NCI-H69 (cell line): Measurements from ENCODE around the gene ZNF518A.
"Not testable (repeated sequence)": the region's sequence is repeated elsewhere in the genome, so short reads cannot be mapped to it uniquely, and the experiment has no call there.

Experiments used
- DNase-seq: peaks from one replicate; lab custom pipeline; 2025; lab: John Stamatoyannopoulos, UW

ZNF518A gene

GRCh38 chr10:96137567-96137966 is 7.5 kb downstream of the ZNF518A start:
- DNase-seq: no peak

GRCh38 chr10:96138102-96138501 is 8.0 kb downstream of the ZNF518A start:
- DNase-seq: no peak

- DNase-seq: no peak
Observed at GRCh38 chr10:96152437-96152836, 22.3 kb downstream of the ZNF518A start.

GRCh38 chr10:96153070-96153469 is 23.0 kb downstream of the ZNF518A start:
- no peak for DNase-seq

GRCh38 chr10:96165726-96166125 is 35.6 kb downstream of the ZNF518A start:
- no peak for DNase-seq

- no peak for DNase-seq
Observed at GRCh38 chr10:96168546-96168945, 38.4 kb downstream of the ZNF518A start.

- DNase-seq: no peak
Observed at GRCh38 chr10:96170230-96170629, 40.1 kb downstream of the ZNF518A start.

- DNase-seq: no peak
Observed at GRCh38 chr10:96172666-96173065, 42.6 kb downstream of the ZNF518A start.

GRCh38 chr10:96176985-96177384 is 46.9 kb downstream of the ZNF518A start:
- no peak for DNase-seq

- DNase-seq: no peak
Observed at GRCh38 chr10:96188421-96188820, 58.3 kb downstream of the ZNF518A start.

GRCh38 chr10:96188916-96189315 is 58.8 kb downstream of the ZNF518A start:
- no peak for DNase-seq

GRCh38 chr10:96189505-96189904 is 59.4 kb downstream of the ZNF518A start:
- DNase-seq: not testable (repeated sequence)

GRCh38 chr10:96201525-96201924 is 71.4 kb downstream of the ZNF518A start:
- DNase-seq: no peak

- DNase-seq: no peak
Observed at GRCh38 chr10:96205580-96205979, 75.5 kb downstream of the ZNF518A start.

GRCh38 chr10:96208271-96208670 is 78.2 kb downstream of the ZNF518A start:
- DNase-seq: no peak

GRCh38 chr10:96208946-96209345 is 78.8 kb downstream of the ZNF518A start:
- DNase-seq: no peak

GRCh38 chr10:96211764-96212163 is 81.7 kb downstream of the ZNF518A start:
- no peak for DNase-seq

GRCh38 chr10:96212911-96213310 is 82.8 kb downstream of the ZNF518A start:
- no peak for DNase-seq
